Transverse colon (tissue), 4 donors: ENCODE data around the gene ALDOA.
A peak's percentile ranks its signal among the peaks of the same experiment; 100 is the strongest.

Experiments
- EP300 ChIP-seq: sonication (generic); formaldehyde crosslinking; IDR thresholded peaks from one replicate; pipeline ENCODE4 v1.6.1; 2017; ENCODE audit warnings: antibody characterized with exemption, low read depth
- POLR2A ChIP-seq: fragments of 450-650 bp; IDR thresholded peaks from one replicate; pipeline ENCODE4 v1.6.1; 2016; ENCODE audit warnings: antibody characterized with exemption, mild to moderate bottlenecking, moderate library complexity
- POLR2AphosphoS5 ChIP-seq, 3 donors: sonication (generic); formaldehyde crosslinking; IDR thresholded peaks; one replicate each; pipeline ENCODE4 v1.6.1; 2016; ENCODE audit warnings: antibody characterized with exemption in 3 of 3
- TF ChIP-seq, protein P1 (sequence below), 5 experiments: fragments of 200-600 bp in 3 of 5; fragments of 450-650 bp in 2 of 5; sonication (generic) in 3 of 5; IDR thresholded peaks; 1 replicate in 2 of 5; 2 replicates in 3 of 5; pipeline ENCODE4 v1.5.1; 2016 to 2017; ENCODE audit warnings: antibody characterized with exemption in 5 of 5, inconsistent platforms in 3 of 5, mild to moderate bottlenecking in 2 of 5, moderate library complexity in 1 of 5

- TF ChIP-seq EP300 = peak; percentile 39
- TF ChIP-seq, protein P1, sequence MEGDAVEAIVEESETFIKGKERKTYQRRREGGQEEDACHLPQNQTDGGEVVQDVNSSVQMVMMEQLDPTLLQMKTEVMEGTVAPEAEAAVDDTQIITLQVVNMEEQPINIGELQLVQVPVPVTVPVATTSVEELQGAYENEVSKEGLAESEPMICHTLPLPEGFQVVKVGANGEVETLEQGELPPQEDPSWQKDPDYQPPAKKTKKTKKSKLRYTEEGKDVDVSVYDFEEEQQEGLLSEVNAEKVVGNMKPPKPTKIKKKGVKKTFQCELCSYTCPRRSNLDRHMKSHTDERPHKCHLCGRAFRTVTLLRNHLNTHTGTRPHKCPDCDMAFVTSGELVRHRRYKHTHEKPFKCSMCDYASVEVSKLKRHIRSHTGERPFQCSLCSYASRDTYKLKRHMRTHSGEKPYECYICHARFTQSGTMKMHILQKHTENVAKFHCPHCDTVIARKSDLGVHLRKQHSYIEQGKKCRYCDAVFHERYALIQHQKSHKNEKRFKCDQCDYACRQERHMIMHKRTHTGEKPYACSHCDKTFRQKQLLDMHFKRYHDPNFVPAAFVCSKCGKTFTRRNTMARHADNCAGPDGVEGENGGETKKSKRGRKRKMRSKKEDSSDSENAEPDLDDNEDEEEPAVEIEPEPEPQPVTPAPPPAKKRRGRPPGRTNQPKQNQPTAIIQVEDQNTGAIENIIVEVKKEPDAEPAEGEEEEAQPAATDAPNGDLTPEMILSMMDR (IDR thresholded peaks at IDR 0.05) = no peak
- TF ChIP-seq POLR2A = peak; percentile 42
- TF ChIP-seq POLR2AphosphoS5 (IDR thresholded peaks at IDR 0.05) = peak; percentile 37 to 71 (median 64)
Measured at GRCh38 chr16:30115238-30115637, 49.7 kb downstream of the ALDOA start.
